GM21515 (cell line): ENCODE results near the gene EPS8L3.

Experiments used
- ATAC-seq: cut with Tn5 transposase; IDR thresholded peaks from one replicate; pipeline ENCODE4 v1.9.1; 2021; ENCODE audit not compliant: unreplicated experiment

The EPS8L3 gene

DNA sequence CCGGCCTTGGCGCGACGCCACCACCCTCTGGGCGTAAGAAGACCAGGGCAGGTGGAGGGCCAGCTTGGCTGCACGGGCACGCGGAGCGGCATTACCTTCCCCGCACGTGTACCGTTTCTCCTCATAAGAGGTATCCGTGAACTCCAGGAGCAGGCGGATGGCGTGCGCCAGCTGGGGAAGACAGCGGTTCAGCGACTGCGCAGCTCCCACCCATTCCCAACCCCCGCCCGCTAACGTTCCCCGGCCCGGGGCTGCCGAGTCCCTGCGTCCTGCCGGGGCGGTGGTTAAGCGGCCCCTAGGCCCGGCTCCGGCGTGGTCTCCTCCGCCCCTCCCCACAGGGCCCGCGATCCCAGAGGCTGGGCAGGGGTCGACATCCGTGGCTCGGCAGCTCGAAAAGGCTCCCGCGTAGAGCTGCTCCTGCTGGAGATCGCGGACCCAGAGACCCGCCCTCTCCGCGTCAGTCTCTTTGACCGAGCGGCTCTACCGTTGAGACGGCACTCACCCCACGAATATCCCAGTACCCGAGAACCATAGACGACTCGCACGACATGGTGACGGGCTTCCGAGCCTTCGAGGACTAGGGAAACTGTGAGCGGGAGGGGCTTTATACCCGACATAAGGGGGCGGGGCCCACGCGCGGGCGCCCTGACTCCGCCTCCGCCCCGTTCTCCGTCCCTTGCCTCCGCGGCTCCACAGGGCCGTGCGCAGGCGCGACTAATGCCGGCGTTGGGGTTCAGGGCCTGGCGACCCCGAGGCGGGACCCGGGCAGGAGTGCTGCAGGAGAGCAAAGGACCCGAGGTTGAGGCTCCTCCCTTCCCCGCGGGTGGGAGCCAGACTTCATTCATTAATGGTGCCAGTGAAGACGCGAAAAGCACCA is 23.7 kb downstream of the EPS8L3 start:
- ATAC-seq: peak; percentile 73

GRCh38 chr1:109733236-109733870 is 30.4 kb downstream of the EPS8L3 start:
- no peak for ATAC-seq

- no peak for ATAC-seq
Observed at GRCh38 chr1:109732390-109732881, 31.3 kb downstream of the EPS8L3 start.

DNA sequence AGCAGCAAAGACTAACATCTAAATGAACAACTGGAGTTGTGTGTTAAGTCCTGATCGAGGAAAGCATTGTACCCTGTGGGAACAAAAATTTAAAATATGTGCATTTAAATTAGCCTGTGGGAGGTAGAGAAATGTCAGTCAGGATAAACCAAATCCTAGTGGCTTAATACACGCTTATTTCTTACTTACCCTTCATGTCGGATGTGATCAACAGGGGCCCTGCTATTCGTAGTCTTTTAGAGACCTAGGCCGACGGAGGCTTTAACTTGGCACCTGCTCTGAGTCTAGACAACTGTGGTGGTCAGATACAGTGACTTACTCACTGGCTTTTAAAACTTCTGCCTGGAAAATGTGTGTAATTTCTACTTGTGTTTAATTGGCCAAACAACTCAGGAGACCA is 33.1 kb downstream of the EPS8L3 start:
- ATAC-seq: no peak

GRCh38 chr1:109728870-109729269 is 34.9 kb downstream of the EPS8L3 start:
- ATAC-seq: no peak

- ATAC-seq: no peak
Observed at GRCh38 chr1:109726728-109727373, 36.9 kb downstream of the EPS8L3 start.

DNA sequence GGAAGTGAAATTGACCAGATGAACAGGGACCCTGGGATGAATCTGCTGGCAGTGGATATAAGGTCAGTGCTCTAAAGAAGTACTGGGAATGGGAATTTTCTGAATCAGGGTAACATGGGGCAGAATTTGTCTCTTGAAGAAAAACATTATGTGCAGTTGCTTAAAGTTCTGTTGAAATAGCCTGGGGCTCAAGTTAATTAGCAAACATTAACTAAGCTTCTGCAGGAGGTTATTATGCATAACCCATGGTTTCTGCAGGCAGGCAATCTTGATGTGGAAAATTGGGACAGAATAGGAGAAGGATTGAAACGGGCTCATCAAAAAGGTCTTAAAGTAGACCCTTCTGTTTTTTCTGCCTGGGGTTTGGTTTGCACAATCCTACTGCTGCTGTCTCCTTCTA is 37.7 kb downstream of the EPS8L3 start:
- no peak for ATAC-seq

GRCh38 chr1:109725510-109725909 is 38.2 kb downstream of the EPS8L3 start:
- no peak for ATAC-seq

DNA sequence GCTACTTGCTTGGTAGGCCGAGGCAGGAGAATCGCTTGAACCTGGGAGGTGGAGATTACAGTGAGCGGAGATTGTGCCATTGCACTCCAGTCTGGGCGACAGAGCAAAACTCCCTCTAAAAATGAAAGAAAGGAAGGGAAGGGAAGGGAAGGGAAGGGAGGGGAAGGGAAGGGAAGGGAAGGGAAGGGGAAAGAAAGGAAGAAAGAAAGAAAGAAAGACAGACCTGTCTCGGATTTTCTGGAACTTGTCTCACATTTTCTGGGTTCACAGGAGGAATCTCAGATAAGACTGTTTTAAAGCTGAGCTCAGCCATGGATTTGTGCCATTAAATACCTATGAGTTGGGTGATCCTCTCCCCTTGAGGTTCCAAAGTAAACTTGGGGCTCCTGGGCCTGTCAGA is 38.8 kb downstream of the EPS8L3 start:
- no peak for ATAC-seq

DNA sequence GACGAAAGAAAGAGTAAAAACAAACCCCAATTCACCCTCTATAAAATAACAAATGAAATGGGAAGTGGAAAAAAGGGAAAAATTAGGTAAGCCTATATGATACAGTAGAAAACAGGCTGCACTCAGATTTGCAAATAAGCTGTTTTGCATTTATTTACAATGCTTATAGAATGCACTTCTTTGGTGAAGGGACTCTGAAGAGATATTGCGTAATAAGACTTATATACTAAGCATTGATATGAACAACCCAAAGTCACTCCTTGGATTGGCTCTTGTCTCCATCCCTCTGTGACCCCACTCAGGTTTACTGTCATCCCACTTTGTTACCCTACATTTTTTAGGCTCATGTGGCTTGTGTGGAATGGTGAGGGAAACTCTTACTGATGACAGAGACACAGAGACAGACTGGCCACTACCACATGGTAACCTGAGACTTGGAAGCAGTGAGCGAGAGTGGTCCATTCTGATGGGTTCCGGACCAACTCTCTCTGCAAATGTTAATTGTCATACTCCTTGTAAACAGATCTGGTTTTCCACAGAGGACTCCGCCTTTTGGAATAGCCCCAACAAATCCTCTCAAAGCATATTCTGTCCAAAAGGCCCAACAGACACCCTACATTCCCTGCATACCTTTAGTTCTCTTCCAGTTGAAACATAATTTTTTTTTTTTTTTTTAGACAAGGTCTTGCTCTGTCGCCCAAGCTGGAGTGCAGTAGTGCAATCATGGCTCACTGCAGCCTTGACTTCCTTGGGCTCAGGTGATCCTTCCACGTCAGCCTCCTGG is 40.6 kb downstream of the EPS8L3 start:
- no peak for ATAC-seq

DNA sequence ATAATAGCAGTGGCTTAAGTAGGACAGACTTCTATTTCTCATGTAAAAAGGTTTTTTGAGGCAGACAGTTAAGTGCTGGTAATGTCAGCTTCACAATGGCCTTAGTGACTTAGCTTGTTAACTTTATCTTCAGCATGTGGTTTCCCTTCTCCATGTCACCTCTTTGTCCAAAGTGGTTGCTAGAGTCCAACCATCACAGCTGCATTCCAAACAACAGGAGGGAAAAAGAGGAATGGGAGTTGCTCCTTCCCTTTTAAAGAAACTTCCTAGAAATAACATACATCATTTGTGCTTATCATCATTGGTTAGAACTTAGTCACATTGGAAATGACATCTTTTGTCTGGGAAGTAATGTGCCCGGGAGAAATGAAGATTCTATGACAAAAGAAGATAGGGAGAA is 41.8 kb downstream of the EPS8L3 start:
- no peak for ATAC-seq

GRCh38 chr1:109721042-109721441 is 42.7 kb downstream of the EPS8L3 start:
- no peak for ATAC-seq

GRCh38 chr1:109719337-109719837 is 44.3 kb downstream of the EPS8L3 start:
- no peak for ATAC-seq

- no peak for ATAC-seq
Observed at GRCh38 chr1:109718495-109718894, 45.2 kb downstream of the EPS8L3 start.

GRCh38 chr1:109717729-109718128 is 46.0 kb downstream of the EPS8L3 start:
- no peak for ATAC-seq

DNA sequence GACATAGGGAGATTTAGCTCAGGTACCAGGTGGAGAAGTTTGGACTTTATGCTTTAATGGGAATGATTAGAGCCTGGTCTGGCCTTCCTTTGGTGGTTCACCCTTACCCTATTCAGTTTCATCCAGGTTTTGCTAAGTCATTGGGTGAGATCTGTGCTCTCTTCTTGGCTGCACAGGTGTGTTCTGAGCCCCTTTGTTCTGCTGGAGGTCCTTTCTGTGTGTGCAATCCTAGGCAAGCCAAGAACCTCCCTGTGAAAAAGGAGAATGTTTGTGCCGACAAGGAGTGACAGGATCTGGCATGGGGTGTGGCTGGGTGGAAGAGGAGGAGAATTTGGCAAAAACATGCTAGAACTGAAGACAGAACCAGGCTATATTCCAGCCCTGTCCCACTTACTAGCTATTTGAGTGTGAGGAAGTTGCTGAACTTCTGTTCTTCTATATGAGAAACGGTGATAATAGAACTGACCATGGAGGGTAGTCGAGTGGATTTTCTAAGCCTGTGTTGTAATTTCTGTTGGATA is 47.1 kb downstream of the EPS8L3 start:
- no peak for ATAC-seq

DNA sequence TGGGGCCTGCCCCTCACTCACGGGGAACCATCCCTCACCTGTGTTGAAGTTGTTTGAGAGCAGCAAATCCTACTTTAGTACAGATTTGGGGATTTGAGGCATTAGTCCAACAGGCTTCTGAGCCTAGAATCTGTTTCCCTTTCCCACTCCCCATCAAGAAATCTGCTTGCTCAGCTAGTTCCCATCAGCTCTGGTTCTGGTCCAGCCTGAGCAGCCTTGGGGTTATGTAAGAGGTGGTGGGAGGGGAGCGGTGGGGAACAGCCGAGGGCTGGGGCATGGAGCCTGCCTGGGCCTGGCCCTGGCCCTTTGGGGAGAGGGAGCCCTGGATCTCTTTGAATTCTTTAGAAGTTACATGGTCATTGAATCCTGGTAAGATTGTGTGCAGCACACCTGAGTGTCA is 47.6 kb downstream of the EPS8L3 start:
- ATAC-seq: no peak

- ATAC-seq: no peak
Observed at GRCh38 chr1:109714661-109715372, 48.9 kb downstream of the EPS8L3 start.

GRCh38 chr1:109713636-109714035 is 50.1 kb downstream of the EPS8L3 start:
- no peak for ATAC-seq

DNA sequence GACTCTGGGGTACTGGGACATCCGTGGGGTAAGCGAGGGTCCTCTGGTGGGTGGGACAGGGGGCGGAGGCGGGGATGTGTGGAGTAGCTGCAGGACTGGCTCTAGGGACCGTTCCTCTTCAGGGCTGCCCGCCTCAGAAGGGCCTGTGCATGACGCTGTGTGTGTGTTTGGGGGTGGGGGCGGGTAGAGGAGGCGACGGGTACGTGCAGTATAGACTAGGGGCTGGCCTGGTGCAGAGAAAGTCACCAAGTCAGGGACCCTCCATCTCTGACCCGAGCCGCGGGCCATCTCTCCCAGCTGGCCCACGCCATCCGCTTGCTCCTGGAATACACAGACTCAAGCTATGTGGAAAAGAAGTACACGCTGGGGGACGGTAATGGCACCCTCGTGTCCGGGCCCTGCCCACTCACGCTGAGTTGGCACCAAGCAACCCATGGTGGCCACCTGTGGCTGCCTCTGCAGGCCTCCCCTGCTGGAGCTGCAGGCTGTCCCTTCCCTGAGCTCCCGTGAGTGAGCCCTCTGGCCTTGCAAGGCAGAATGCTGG is 51.3 kb downstream of the EPS8L3 start:
- ATAC-seq: no peak
